ENCODE measurements around the gene ANKRD63. TPM values are rescaled to one million over a fixed set of nuclear protein-coding genes. Genes with fewer than 3 reads are reported as not detected.

ANKRD63 gene
- total RNA-seq, 1 experiment from 2014 or later, result 0.72 TPM

DNA sequence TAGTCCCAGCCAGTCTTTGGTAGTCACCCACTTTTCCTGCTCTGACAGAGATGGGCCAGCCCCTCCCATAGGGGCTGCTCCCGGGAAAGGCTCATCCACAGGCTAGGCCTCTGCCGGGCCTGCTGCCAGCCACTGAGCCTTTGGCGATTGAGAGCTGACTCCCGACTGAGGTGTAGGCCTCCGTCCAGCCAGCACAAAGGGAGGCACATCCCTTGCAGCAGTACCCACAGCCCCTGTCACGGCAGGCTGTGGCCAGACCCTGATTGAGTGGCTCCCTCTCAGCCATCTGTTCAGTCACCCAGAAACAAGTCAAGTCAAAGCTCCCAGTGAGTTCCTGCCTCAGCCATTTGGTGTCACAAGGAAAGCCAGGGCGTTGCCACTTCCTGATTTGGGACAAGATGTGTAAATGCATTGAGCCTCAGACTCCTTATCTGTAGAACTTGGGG lies 50.2 kb downstream of the ANKRD63 start:
- no TSS peak for BruUV-seq (replicated peaks)
- Histone ChIP-seq H3K27ac (ENCODE audit: low read length) (no peak overlapping the region), H3K9me3 (ENCODE audit: control insufficient read depth, insufficient read depth, low read depth, low read length) (no peaks in the 10 kb centered on the region), H3K27me3 (ENCODE audit: control insufficient read depth, insufficient read depth, low read length) (no peaks in the 10 kb centered on the region), H3K4me3 (ENCODE audit: low read depth in 2 of 2, low read length in 2 of 2) (no peak overlapping the region), H3K4me1 (ENCODE audit: control insufficient read depth, insufficient read depth, low read length) (no peaks in the 10 kb centered on the region; the same call in 1 of the 2 replicates), H3K36me3 (ENCODE audit: control insufficient read depth, insufficient read depth, low read length) (peaks cover 2% of the 10 kb centered on the region; the same call in 1 of the 2 replicates)
- intact Hi-C loops (cut with micrococcal nuclease; ENCODE audit: unreplicated experiment), result no loop called here
- in situ Hi-C loops (cut with HindIII; ENCODE audit: low pct_unique_long_range_greater_than_20kb, low sequenced_read_pairs), result no loop called here
- POLR2A ChIA-PET, result no interaction called here
- TF ChIP-seq, protein P1, sequence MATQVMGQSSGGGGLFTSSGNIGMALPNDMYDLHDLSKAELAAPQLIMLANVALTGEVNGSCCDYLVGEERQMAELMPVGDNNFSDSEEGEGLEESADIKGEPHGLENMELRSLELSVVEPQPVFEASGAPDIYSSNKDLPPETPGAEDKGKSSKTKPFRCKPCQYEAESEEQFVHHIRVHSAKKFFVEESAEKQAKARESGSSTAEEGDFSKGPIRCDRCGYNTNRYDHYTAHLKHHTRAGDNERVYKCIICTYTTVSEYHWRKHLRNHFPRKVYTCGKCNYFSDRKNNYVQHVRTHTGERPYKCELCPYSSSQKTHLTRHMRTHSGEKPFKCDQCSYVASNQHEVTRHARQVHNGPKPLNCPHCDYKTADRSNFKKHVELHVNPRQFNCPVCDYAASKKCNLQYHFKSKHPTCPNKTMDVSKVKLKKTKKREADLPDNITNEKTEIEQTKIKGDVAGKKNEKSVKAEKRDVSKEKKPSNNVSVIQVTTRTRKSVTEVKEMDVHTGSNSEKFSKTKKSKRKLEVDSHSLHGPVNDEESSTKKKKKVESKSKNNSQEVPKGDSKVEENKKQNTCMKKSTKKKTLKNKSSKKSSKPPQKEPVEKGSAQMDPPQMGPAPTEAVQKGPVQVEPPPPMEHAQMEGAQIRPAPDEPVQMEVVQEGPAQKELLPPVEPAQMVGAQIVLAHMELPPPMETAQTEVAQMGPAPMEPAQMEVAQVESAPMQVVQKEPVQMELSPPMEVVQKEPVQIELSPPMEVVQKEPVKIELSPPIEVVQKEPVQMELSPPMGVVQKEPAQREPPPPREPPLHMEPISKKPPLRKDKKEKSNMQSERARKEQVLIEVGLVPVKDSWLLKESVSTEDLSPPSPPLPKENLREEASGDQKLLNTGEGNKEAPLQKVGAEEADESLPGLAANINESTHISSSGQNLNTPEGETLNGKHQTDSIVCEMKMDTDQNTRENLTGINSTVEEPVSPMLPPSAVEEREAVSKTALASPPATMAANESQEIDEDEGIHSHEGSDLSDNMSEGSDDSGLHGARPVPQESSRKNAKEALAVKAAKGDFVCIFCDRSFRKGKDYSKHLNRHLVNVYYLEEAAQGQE (IDR thresholded peaks at IDR 0.05; ENCODE audit: insufficient read depth in 1 of 2, low read depth in 2 of 2, low read length in 1 of 2), result no peak
- TF ChIP-seq, protein P2, sequence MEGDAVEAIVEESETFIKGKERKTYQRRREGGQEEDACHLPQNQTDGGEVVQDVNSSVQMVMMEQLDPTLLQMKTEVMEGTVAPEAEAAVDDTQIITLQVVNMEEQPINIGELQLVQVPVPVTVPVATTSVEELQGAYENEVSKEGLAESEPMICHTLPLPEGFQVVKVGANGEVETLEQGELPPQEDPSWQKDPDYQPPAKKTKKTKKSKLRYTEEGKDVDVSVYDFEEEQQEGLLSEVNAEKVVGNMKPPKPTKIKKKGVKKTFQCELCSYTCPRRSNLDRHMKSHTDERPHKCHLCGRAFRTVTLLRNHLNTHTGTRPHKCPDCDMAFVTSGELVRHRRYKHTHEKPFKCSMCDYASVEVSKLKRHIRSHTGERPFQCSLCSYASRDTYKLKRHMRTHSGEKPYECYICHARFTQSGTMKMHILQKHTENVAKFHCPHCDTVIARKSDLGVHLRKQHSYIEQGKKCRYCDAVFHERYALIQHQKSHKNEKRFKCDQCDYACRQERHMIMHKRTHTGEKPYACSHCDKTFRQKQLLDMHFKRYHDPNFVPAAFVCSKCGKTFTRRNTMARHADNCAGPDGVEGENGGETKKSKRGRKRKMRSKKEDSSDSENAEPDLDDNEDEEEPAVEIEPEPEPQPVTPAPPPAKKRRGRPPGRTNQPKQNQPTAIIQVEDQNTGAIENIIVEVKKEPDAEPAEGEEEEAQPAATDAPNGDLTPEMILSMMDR (IDR thresholded peaks at IDR 0.05), result no peak
- TF ChIP-seq SIN3A (IDR thresholded peaks at IDR 0.05; ENCODE audit: borderline replicate concordance, insufficient read depth, low read depth, low read length) (no peak), POLR2AphosphoS5 (IDR thresholded peaks at IDR 0.05; ENCODE audit: low read depth, low read length) (no peak), TCF7L2 (IDR thresholded peaks at IDR 0.05; ENCODE audit: low read depth, low read length) (no peak)
- no peak for DNase-seq (ENCODE audit: low read depth, low spot score)
- CTCF ChIA-PET, result no interaction called here
- peak; percentile 53; the same call in 1 of the 2 replicates for ATAC-seq

Other genes with a start within 250 kb of the ANKRD63 start
- 166 TPM for gene SRP14, start 243.9 kb downstream of the ANKRD63 start, total RNA-seq (2021; ENCODE audit: unreplicated experiment)
- gene BMF, start 174.2 kb downstream of the ANKRD63 start, total RNA-seq (2021; ENCODE audit: unreplicated experiment), result 7.8 TPM
- 67.8 TPM for gene BUB1B, start 122.0 kb downstream of the ANKRD63 start, total RNA-seq (2021; ENCODE audit: unreplicated experiment)
- 6.3 TPM for gene PAK6, start 44.0 kb downstream of the ANKRD63 start, total RNA-seq (2021; ENCODE audit: unreplicated experiment)
- 1.7 TPM for gene PLCB2, start 24.9 kb upstream of the ANKRD63 start, total RNA-seq (2021; ENCODE audit: unreplicated experiment)
- gene INAFM2, start 40.6 kb upstream of the ANKRD63 start, total RNA-seq (2021; ENCODE audit: unreplicated experiment), result 10.4 TPM
- gene CCDC9B, start 57.9 kb upstream of the ANKRD63 start, total RNA-seq (2021; ENCODE audit: unreplicated experiment), result 55.9 TPM
- gene PHGR1, start 68.0 kb upstream of the ANKRD63 start, total RNA-seq (2021; ENCODE audit: unreplicated experiment), result not detected
- gene DISP2, start 75.2 kb upstream of the ANKRD63 start, total RNA-seq (2021; ENCODE audit: unreplicated experiment), result 10.0 TPM
- 74.6 TPM for gene KNSTRN, start 99.7 kb upstream of the ANKRD63 start, total RNA-seq (2021; ENCODE audit: unreplicated experiment)
- gene IVD, start 122.7 kb upstream of the ANKRD63 start, total RNA-seq (2021; ENCODE audit: unreplicated experiment), result 74.6 TPM
- gene BAHD1, start 157.9 kb upstream of the ANKRD63 start, total RNA-seq (2021; ENCODE audit: unreplicated experiment), result 40.6 TPM
- 42.4 TPM for gene CHST14, start 187.9 kb upstream of the ANKRD63 start, total RNA-seq (2021; ENCODE audit: unreplicated experiment)